HG03039 (cell line): ENCODE measurements around the gene MAPK8.

Experiments used
- ATAC-seq: cut with Tn5 transposase; IDR thresholded peaks from one replicate; pipeline ENCODE4 v1.9.1; 2021; ENCODE audit warnings: mild to moderate bottlenecking, moderate library complexity; ENCODE audit not compliant: unreplicated experiment

The MAPK8 gene

GRCh38 chr10:48459270-48460150, 153.0 kb downstream of the MAPK8 start:
- ATAC-seq = no peak

- ATAC-seq = no peak
Measured at GRCh38 chr10:48460182-48460581, 153.7 kb downstream of the MAPK8 start.

GRCh38 chr10:48461623-48462481, 155.4 kb downstream of the MAPK8 start:
- ATAC-seq = no peak

GRCh38 chr10:48462482-48463020, 156.1 kb downstream of the MAPK8 start:
- ATAC-seq = no peak

- no peak for ATAC-seq
Measured at GRCh38 chr10:48463318-48464003, 157.0 kb downstream of the MAPK8 start.

- ATAC-seq = no peak
Measured at GRCh38 chr10:48464121-48464870, 157.8 kb downstream of the MAPK8 start.

- ATAC-seq = no peak
Measured at GRCh38 chr10:48464871-48465736, 158.6 kb downstream of the MAPK8 start.

- no peak for ATAC-seq
Measured at GRCh38 chr10:48465860-48466521, 159.5 kb downstream of the MAPK8 start.

GRCh38 chr10:48466611-48467240, 160.2 kb downstream of the MAPK8 start:
- no peak for ATAC-seq

- ATAC-seq = no peak
Measured at GRCh38 chr10:48467669-48468068, 161.2 kb downstream of the MAPK8 start.

GRCh38 chr10:48468130-48468790, 161.8 kb downstream of the MAPK8 start:
- no peak for ATAC-seq

GRCh38 chr10:48468866-48469511, 162.5 kb downstream of the MAPK8 start:
- no peak for ATAC-seq

- no peak for ATAC-seq
Measured at GRCh38 chr10:48469516-48470020, 163.1 kb downstream of the MAPK8 start.

GRCh38 chr10:48470115-48470892, 163.8 kb downstream of the MAPK8 start:
- ATAC-seq = no peak

- ATAC-seq = no peak
Measured at GRCh38 chr10:48470893-48471805, 164.7 kb downstream of the MAPK8 start.
